HG03469 (cell line): Measurements from ENCODE around the gene TBXA2R.

ENCODE experiments used
- ATAC-seq: cut with Tn5 transposase; IDR thresholded peaks from one replicate; pipeline ENCODE4 v1.9.1; 2021; ENCODE audit warnings: mild to moderate bottlenecking, moderate library complexity, moderate number of reproducible peaks; ENCODE audit not compliant: unreplicated experiment

TBXA2R gene

GRCh38 chr19:3620817-3621547 lies 14.3 kb upstream of the TBXA2R start:
- ATAC-seq, result no peak

GRCh38 chr19:3620145-3620816 lies 13.6 kb upstream of the TBXA2R start:
- no peak for ATAC-seq

- ATAC-seq, result no peak
Observed at GRCh38 chr19:3619631-3620012, 12.9 kb upstream of the TBXA2R start.

GRCh38 chr19:3618811-3619630 lies 12.3 kb upstream of the TBXA2R start:
- ATAC-seq, result no peak

GRCh38 chr19:3618144-3618810 lies 11.6 kb upstream of the TBXA2R start:
- ATAC-seq, result no peak

GRCh38 chr19:3617463-3617862 lies 10.8 kb upstream of the TBXA2R start:
- ATAC-seq, result no peak

- no peak for ATAC-seq
Observed at GRCh38 chr19:3615524-3616135, 9.0 kb upstream of the TBXA2R start.

- ATAC-seq, result no peak
Observed at GRCh38 chr19:3614858-3615505, 8.3 kb upstream of the TBXA2R start.

GRCh38 chr19:3613818-3614661 lies 7.4 kb upstream of the TBXA2R start:
- no peak for ATAC-seq

- ATAC-seq, result no peak
Observed at GRCh38 chr19:3612901-3613741, 6.4 kb upstream of the TBXA2R start.

- no peak for ATAC-seq
Observed at GRCh38 chr19:3612330-3612729, 5.7 kb upstream of the TBXA2R start.

- no peak for ATAC-seq
Observed at GRCh38 chr19:3611841-3612240, 5.2 kb upstream of the TBXA2R start.

GRCh38 chr19:3610745-3611717 lies 4.4 kb upstream of the TBXA2R start:
- no peak for ATAC-seq

GRCh38 chr19:3609779-3610719 lies 3.4 kb upstream of the TBXA2R start:
- no peak for ATAC-seq

GRCh38 chr19:3608750-3609322 lies 2.2 kb upstream of the TBXA2R start:
- ATAC-seq, result no peak
